GM10266 (cell line): ENCODE results near the gene MRPL36.
A peak's percentile ranks its signal among the peaks of the same experiment; 100 is the strongest.
"Not testable (repeated sequence)": the region's sequence is repeated elsewhere in the genome, so short reads cannot be mapped to it uniquely, and the experiment has no call there.

Experiments used
- DNase-seq: peaks from one replicate; pipeline ENCODE4 v3.0.0; 2012; ENCODE audit errors: extremely low spot score
- TF ChIP-seq, protein P1 (sequence below): IDR thresholded peaks from 2 replicates; pipeline ENCODE4 v1.5.1; 2012; ENCODE audit warnings: mild to moderate bottlenecking, low read depth; ENCODE audit not compliant: control insufficient read depth, insufficient read depth; ENCODE audit errors: missing control alignments

Gene MRPL36

DNA sequence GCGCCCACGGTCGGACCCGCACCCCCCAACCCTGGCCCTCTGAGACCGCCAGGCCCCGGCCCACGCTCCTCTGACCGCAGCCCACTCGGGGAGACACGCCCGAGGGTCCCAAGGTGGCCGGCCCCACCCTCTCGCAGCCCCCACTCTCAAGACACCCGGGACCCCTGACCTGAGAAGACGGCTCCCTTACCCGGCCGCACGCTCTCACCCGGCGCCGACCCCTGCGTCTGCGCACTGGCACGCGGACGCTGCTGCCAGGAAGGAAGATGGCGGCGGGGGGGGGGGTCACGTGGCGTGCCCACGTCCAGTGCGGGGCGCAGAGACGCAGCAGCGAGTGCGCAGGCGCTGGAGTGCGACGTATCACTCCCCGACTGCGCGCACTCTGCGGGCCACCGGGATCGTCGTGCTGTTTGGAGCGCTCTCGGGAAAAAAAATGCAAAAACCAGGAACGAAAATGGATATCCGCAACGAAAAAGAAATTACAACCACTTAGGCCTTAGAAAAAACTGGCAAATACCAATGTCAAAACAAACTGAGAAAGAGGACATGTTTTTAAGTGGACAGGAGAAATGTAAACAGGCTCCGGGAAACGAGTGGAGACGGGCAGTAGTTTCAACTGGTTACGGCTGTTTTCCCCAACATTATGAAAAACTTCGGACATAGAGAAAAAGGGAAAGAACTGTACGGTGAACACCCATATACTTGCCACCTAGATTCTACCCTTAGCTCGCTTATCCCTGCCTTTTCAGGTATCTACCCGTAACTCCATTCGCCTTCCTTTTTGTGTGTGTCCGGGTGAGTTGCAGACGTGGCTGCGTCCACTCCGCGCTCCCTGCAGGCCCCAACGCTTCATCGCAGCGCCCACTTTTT is at the start of gene MRPL36:
Gene MRPL36, minus strand, starts transcription at position 236 of the 870 bp plus-strand sequence. CDS start 902 bp downstream, outside the sequence.
- TF ChIP-seq, protein P1, sequence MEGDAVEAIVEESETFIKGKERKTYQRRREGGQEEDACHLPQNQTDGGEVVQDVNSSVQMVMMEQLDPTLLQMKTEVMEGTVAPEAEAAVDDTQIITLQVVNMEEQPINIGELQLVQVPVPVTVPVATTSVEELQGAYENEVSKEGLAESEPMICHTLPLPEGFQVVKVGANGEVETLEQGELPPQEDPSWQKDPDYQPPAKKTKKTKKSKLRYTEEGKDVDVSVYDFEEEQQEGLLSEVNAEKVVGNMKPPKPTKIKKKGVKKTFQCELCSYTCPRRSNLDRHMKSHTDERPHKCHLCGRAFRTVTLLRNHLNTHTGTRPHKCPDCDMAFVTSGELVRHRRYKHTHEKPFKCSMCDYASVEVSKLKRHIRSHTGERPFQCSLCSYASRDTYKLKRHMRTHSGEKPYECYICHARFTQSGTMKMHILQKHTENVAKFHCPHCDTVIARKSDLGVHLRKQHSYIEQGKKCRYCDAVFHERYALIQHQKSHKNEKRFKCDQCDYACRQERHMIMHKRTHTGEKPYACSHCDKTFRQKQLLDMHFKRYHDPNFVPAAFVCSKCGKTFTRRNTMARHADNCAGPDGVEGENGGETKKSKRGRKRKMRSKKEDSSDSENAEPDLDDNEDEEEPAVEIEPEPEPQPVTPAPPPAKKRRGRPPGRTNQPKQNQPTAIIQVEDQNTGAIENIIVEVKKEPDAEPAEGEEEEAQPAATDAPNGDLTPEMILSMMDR = no peak
- DNase-seq = peak; percentile 96

DNA sequence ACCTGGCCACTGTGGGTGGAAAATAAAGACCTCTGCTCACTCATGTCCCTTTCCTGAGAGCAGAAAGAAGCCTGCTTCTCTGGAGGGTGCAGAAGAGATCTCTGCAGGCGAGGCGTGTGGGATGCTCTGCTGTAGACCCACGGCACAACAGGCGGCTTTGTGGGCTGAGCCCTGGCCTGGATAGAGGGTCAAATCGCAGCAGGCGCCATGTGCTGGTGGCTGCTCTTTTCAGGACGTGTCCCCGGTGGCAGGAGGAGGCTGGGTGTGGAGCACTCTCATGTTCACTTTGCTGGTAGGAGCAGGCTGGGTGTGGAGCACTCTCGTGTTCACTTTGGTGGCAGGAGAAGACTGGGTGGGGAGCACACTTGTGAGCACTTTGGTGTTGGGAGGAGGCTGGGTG is 48.0 kb upstream of the MRPL36 start:
- no peak for DNase-seq

DNA sequence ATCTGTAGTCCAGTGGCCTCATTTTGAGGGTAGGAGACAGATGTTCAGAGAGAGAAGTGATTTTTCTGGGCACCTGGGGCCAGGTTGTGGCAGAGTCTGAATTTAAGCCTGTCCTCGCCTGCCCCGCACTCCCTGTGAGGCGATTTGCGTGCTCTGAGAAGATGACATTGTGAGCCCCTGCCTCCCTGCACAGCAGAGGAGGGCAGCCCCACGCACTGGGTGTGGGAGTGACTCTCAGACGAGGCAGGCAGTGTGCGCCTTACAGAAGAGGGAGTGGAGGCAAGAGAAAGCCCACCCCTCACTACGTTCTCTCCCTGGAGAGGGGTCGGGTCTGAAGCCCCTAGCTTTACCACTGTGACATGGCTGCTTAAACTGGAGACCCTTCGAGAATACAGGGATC is 47.4 kb upstream of the MRPL36 start:
- no peak for DNase-seq
- TF ChIP-seq, protein P1 = no peak

More for the DNA sequence above, 48.0 kb upstream of the MRPL36 start:
- TF ChIP-seq, protein P1 = no peak

DNA sequence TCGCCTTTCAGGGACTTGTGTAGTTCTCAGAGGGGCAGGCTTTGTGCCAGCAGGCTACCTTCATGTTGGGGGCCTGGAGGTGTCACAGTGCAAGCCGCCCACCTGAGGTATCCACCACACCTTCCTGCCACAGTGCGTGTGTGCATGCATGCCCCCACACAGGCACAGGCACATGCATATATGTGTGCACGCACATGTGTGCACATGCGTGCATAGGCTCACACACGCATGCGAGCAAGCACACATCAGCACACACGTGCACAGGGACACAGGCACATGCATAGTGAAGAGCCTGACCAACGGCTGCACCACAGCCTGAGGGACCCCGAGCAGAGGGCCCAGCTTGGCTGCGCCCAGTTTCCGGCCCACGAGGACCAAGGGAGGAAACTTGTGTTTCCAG is 46.9 kb upstream of the MRPL36 start:
- TF ChIP-seq, protein P1 = no peak
- DNase-seq = no peak

DNA sequence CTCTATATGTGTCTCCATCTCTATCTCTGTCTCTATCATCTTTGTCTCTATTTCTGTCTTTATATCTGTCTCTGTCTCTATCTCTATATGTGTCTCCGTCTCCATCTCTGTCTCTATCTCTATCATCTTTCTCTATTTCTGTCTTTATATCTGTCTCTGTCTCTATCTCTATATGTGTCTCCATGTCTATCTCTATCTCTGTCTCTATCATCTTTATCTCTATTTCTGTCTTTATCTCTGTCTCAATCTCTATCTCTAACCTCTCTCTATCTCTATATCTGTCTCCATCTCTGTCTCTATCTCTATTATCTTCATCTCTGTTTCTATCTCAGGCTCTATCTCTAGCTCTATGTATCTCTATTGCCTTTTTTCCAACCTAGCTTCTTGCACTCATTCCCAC is 46.1 kb upstream of the MRPL36 start:
- DNase-seq = no peak
- TF ChIP-seq, protein P1 = no peak

DNA sequence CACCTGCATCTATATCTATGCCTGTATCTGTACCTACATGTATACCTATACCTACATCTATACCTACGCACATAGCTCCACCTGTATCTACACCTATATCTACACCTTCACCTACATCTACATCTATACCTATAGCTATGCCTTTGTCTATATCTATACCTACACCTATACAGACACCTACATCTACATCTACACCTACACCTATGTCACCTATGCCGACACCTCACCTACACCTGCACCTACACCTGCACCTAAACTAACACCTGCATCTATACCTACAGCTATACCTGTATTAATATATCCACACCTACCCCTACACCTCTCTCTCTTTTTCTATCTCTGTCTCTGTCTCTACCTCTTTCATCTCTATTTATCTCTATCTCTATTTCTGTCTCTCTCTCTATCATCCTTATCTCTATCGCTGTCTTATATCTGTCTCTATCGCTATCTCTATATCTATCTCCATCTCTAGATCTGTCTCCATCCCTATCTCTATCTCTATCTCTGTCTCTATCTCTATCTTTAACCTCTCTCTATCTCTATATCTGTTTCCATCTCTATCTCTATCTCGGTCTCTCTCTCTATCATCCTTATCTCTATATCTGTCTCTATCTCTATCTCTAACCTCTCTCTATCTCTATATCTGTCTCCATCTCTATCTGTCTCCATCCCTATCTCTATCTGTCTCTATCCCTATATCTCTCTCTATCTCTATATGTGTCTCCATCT is 45.2 kb upstream of the MRPL36 start:
- TF ChIP-seq, protein P1 = no peak

DNA sequence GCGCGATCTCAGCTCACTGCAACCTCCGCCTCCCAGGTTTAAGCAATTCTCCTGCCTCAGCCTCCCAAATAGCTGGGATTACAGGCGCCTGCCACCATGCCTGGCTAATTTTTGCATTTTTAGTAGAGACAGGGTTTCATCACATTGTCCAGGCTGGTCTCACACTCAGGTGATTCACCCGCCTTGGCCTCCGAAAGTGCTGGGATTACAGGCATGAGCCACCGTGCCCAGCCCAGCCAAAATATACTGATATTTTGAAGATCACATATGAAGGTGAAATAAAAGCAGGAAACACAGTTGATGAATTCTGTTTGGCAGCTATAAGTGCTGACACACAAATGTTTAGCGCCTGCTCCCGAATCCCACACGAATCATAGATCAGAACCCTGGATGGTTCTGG is 44.1 kb upstream of the MRPL36 start:
- not testable (repeated sequence) for DNase-seq

More for the DNA sequence above, 45.2 kb upstream of the MRPL36 start:
- no peak for DNase-seq
